ENCODE measurements around the gene RETN.

Gene RETN

DNA sequence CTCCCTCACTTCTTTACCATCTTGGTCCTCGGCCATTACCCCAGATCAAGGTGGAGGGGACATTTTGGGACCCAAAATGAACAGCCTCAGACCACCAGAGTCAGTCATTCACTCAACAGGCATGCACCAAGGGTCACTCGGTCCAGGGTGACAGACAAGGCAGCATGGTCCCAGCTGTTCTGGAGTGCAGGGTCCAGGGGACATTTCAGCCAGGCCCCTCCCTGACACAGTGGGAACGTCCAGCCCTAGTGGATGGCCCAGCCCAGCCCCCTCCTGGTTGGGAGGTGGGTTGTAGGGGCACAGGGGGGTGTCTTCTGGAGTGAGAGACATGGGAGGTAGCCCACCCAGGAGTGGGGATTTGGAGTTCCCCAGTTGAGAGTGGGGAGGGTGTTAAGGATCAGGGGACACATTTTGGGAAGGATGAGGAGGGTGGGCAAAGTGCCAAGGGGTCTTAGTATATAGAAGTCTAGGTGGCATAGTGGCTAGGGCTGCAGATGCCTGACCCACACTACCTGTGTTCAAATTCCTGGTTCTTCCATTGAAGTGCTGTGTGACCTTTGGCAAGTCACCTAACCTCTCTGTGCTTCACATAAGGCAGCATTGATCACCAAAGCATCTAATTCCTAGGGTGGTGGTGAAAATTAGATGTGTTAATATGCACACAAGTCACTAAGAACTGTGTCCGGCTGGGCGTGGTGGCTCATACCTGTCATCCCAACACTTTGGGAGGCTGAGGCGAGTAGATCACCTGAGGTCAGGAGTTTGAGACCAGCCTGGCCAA, 35.6 kb downstream of the RETN start:
- Histone ChIP-seq H3K4me1 (ENCODE audit: control extremely low read depth in 1 of 4, control insufficient read depth in 4 of 4, insufficient read depth in 4 of 4, low read length in 3 of 4) (peaks cover 2 to 43% (median 34%) of the 10 kb centered on the region in 4 experiments), H3K9me3 (ENCODE audit: control extremely low read depth in 1 of 5, control insufficient read depth in 4 of 5, insufficient read depth in 2 of 5, low read depth in 1 of 5, low read length in 4 of 5) (no peaks in the 10 kb centered on the region), H3K36me3 (ENCODE audit: control insufficient read depth in 4 of 4, insufficient read depth in 4 of 4, low read length in 3 of 4) (no peaks in the 10 kb centered on the region), H3K27me3 (replicated peaks in 2 of 5; ENCODE audit: control insufficient read depth in 4 of 5, insufficient read depth in 5 of 5, low read length in 4 of 5) (no peaks in the 10 kb centered on the region), H3K4me3 (ENCODE audit: control insufficient read depth in 1 of 7, extremely low read depth in 1 of 7, insufficient read depth in 4 of 7, low read depth in 2 of 7, low read length in 6 of 7) (no peak overlapping the region), H3K27ac (ENCODE audit: insufficient read depth in 1 of 2, low read depth in 1 of 2, low read length in 2 of 2, poor library complexity in 1 of 2, severe bottlenecking in 2 of 2) (no peak overlapping the region)
- DNase-seq, result no peak
- WGBS (ENCODE audit: insufficient coverage), result 98% methylated on average over 5 of the region's 6 CpGs
- ChIA-PET CTCF (interaction anchor here (1.5 kb wide), 1 partner anchor 19 kb away, joined by 3 read pairs; no protein-coding TSS in a partner anchor), POLR2A (interaction anchor here (1.0 kb wide), 1 partner anchor 23 kb away, joined by 3 read pairs; no protein-coding TSS in a partner anchor)

- CTCF ChIA-PET, result interaction anchor here (1.5 kb wide), 1 partner anchor 20 kb away, joined by 3 read pairs; no protein-coding TSS in a partner anchor
- POLR2A ChIA-PET, result interaction anchor here (1.0 kb wide), 1 partner anchor 24 kb away, joined by 3 read pairs; no protein-coding TSS in a partner anchor
- peak; percentile 80 to 95 (median 93) for DNase-seq
Observed at GRCh38 chr19:7705387-7706187, 36.7 kb downstream of the RETN start.

GRCh38 chr19:7706188-7706954, 37.5 kb downstream of the RETN start:
- Histone ChIP-seq H3K36me3 (ENCODE audit: control insufficient read depth in 4 of 4, insufficient read depth in 4 of 4, low read length in 3 of 4) (no peaks in the 10 kb centered on the region), H3K27ac (ENCODE audit: insufficient read depth in 1 of 2, low read depth in 1 of 2, low read length in 2 of 2, poor library complexity in 1 of 2, severe bottlenecking in 2 of 2) (no peak overlapping the region), H3K27me3 (replicated peaks in 2 of 5; ENCODE audit: control insufficient read depth in 4 of 5, insufficient read depth in 5 of 5, low read length in 4 of 5) (no peaks in the 10 kb centered on the region), H3K4me1 (ENCODE audit: control extremely low read depth in 1 of 4, control insufficient read depth in 4 of 4, insufficient read depth in 4 of 4, low read length in 3 of 4) (peaks cover 2 to 46% (median 32%) of the 10 kb centered on the region in 4 experiments), H3K9me3 (ENCODE audit: control extremely low read depth in 1 of 5, control insufficient read depth in 4 of 5, insufficient read depth in 2 of 5, low read depth in 1 of 5, low read length in 4 of 5) (no peaks in the 10 kb centered on the region), H3K4me3 (ENCODE audit: control insufficient read depth in 1 of 7, extremely low read depth in 1 of 7, insufficient read depth in 4 of 7, low read depth in 2 of 7, low read length in 6 of 7) (peak overlapping the region in 3 of 7 experiments; percentile 1 to 63 (median 32))
- ChIA-PET POLR2A (interaction anchor here (1.2 kb wide), 1 partner anchor 25 kb away, joined by 3 read pairs; the partner anchor contains the start of gene TRAPPC5), CTCF (interaction anchor here (1.5 kb wide), 1 partner anchor 21 kb away, joined by 3 read pairs; no protein-coding TSS in a partner anchor)
- DNase-seq, result no peak
- WGBS (ENCODE audit: insufficient coverage), result 86% methylated on average over 12 of the region's 14 CpGs

More at GRCh38 chr19:7705387-7706187, 36.7 kb downstream of the RETN start:
- Histone ChIP-seq H3K9me3 (ENCODE audit: control extremely low read depth in 1 of 5, control insufficient read depth in 4 of 5, insufficient read depth in 2 of 5, low read depth in 1 of 5, low read length in 4 of 5) (no peaks in the 10 kb centered on the region), H3K36me3 (ENCODE audit: control insufficient read depth in 4 of 4, insufficient read depth in 4 of 4, low read length in 3 of 4) (no peaks in the 10 kb centered on the region), H3K27me3 (replicated peaks in 2 of 5; ENCODE audit: control insufficient read depth in 4 of 5, insufficient read depth in 5 of 5, low read length in 4 of 5) (no peaks in the 10 kb centered on the region), H3K4me3 (ENCODE audit: control insufficient read depth in 1 of 7, extremely low read depth in 1 of 7, insufficient read depth in 4 of 7, low read depth in 2 of 7, low read length in 6 of 7) (peak overlapping the region in 4 of 7 experiments; percentile 1 to 63 (median 28)), H3K4me1 (ENCODE audit: control extremely low read depth in 1 of 4, control insufficient read depth in 4 of 4, insufficient read depth in 4 of 4, low read length in 3 of 4) (peaks cover 2 to 44% (median 32%) of the 10 kb centered on the region in 4 experiments), H3K27ac (ENCODE audit: insufficient read depth in 1 of 2, low read depth in 1 of 2, low read length in 2 of 2, poor library complexity in 1 of 2, severe bottlenecking in 2 of 2) (no peak overlapping the region)
- 19% methylated on average over 17 of the region's 24 CpGs for WGBS (ENCODE audit: insufficient coverage)

- Histone ChIP-seq H3K4me1 (ENCODE audit: control extremely low read depth in 1 of 4, control insufficient read depth in 4 of 4, insufficient read depth in 4 of 4, low read length in 3 of 4) (peaks cover 2 to 46% (median 32%) of the 10 kb centered on the region in 4 experiments), H3K27ac (ENCODE audit: insufficient read depth in 1 of 2, low read depth in 1 of 2, low read length in 2 of 2, poor library complexity in 1 of 2, severe bottlenecking in 2 of 2) (no peak overlapping the region), H3K27me3 (replicated peaks in 2 of 5; ENCODE audit: control insufficient read depth in 4 of 5, insufficient read depth in 5 of 5, low read length in 4 of 5) (no peaks in the 10 kb centered on the region), H3K9me3 (ENCODE audit: control extremely low read depth in 1 of 5, control insufficient read depth in 4 of 5, insufficient read depth in 2 of 5, low read depth in 1 of 5, low read length in 4 of 5) (no peaks in the 10 kb centered on the region), H3K36me3 (ENCODE audit: control insufficient read depth in 4 of 4, insufficient read depth in 4 of 4, low read length in 3 of 4) (no peaks in the 10 kb centered on the region), H3K4me3 (ENCODE audit: control insufficient read depth in 1 of 7, extremely low read depth in 1 of 7, insufficient read depth in 4 of 7, low read depth in 2 of 7, low read length in 6 of 7) (no peak overlapping the region)
- POLR2A ChIA-PET, result interaction anchor here (1.2 kb wide), 1 partner anchor 26 kb away, joined by 3 read pairs; the partner anchor contains the start of gene TRAPPC5
- no peak for DNase-seq
- 40% methylated on average over 1 of the region's 8 CpGs for WGBS (ENCODE audit: insufficient coverage)
- CTCF ChIA-PET, result no interaction called here
Observed at GRCh38 chr19:7706955-7707456, 38.2 kb downstream of the RETN start.

GRCh38 chr19:7709932-7710460, 41.1 kb downstream of the RETN start:
- POLR2A ChIA-PET, result no interaction called here
- WGBS (ENCODE audit: insufficient coverage), result 89% methylated on average over 5 of the region's 10 CpGs
- CTCF ChIA-PET, result interaction anchor here (1.5 kb wide), 1 partner anchor 10 kb away, joined by 3 read pairs; no protein-coding TSS in a partner anchor
- no peak overlapping the region for H3K27ac ChIP-seq (ENCODE audit: insufficient read depth in 1 of 2, low read depth in 1 of 2, low read length in 2 of 2, poor library complexity in 1 of 2, severe bottlenecking in 2 of 2)
- peaks cover 2 to 48% (median 29%) of the 10 kb centered on the region in 4 experiments for H3K4me1 ChIP-seq (ENCODE audit: control extremely low read depth in 1 of 4, control insufficient read depth in 4 of 4, insufficient read depth in 4 of 4, low read length in 3 of 4)
- no peaks in the 10 kb centered on the region for H3K27me3 ChIP-seq (replicated peaks in 2 of 5; ENCODE audit: control insufficient read depth in 4 of 5, insufficient read depth in 5 of 5, low read length in 4 of 5)
- no peaks in the 10 kb centered on the region for H3K36me3 ChIP-seq (ENCODE audit: control insufficient read depth in 4 of 4, insufficient read depth in 4 of 4, low read length in 3 of 4)
- DNase-seq, result no peak
- no peaks in the 10 kb centered on the region for H3K9me3 ChIP-seq (ENCODE audit: control extremely low read depth in 1 of 5, control insufficient read depth in 4 of 5, insufficient read depth in 2 of 5, low read depth in 1 of 5, low read length in 4 of 5)
- no peak overlapping the region for H3K4me3 ChIP-seq (ENCODE audit: control insufficient read depth in 1 of 7, extremely low read depth in 1 of 7, insufficient read depth in 4 of 7, low read depth in 2 of 7, low read length in 6 of 7)

GRCh38 chr19:7710616-7711015, 41.8 kb downstream of the RETN start:
- Histone ChIP-seq H3K36me3 (ENCODE audit: control insufficient read depth in 4 of 4, insufficient read depth in 4 of 4, low read length in 3 of 4) (no peaks in the 10 kb centered on the region), H3K4me1 (ENCODE audit: control extremely low read depth in 1 of 4, control insufficient read depth in 4 of 4, insufficient read depth in 4 of 4, low read length in 3 of 4) (peaks cover 2 to 45% (median 24%) of the 10 kb centered on the region in 4 experiments), H3K9me3 (ENCODE audit: control extremely low read depth in 1 of 5, control insufficient read depth in 4 of 5, insufficient read depth in 2 of 5, low read depth in 1 of 5, low read length in 4 of 5) (no peaks in the 10 kb centered on the region), H3K27me3 (replicated peaks in 2 of 5; ENCODE audit: control insufficient read depth in 4 of 5, insufficient read depth in 5 of 5, low read length in 4 of 5) (no peaks in the 10 kb centered on the region), H3K27ac (ENCODE audit: insufficient read depth in 1 of 2, low read depth in 1 of 2, low read length in 2 of 2, poor library complexity in 1 of 2, severe bottlenecking in 2 of 2) (no peak overlapping the region), H3K4me3 (ENCODE audit: control insufficient read depth in 1 of 7, extremely low read depth in 1 of 7, insufficient read depth in 4 of 7, low read depth in 2 of 7, low read length in 6 of 7) (no peak overlapping the region)
- ChIA-PET CTCF (no interaction called here), POLR2A (interaction anchor here (0.6 kb wide), 1 partner anchor 34 kb away, joined by 3 read pairs; no protein-coding TSS in a partner anchor)
- WGBS (ENCODE audit: insufficient coverage), result 78% methylated on average over 5 of the region's 5 CpGs
- DNase-seq, result no peak

Measured in common myeloid progenitor, CD34-positive (primary cell).